ENCODE data around the gene HERPUD2.

DNA sequence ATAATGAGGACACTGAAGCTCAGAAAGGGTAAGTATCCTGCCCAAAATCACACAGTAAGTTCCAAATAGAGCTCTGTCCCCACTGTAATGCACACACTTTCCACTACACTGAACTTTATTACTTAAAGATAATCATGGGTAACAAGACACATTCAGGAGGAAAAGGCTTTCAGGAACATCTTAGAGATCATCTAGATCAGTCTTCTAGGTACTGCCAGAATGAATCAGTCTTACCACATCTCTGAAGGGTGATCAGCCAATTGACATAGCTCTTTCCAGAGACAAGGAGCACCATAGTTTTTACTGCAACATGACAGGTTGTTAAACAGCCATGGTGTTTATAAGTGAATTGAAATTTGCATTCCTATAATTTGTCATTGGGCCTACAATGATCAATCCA lies 5.4 kb upstream of the HERPUD2 start:
- TF ChIP-seq, protein P1, sequence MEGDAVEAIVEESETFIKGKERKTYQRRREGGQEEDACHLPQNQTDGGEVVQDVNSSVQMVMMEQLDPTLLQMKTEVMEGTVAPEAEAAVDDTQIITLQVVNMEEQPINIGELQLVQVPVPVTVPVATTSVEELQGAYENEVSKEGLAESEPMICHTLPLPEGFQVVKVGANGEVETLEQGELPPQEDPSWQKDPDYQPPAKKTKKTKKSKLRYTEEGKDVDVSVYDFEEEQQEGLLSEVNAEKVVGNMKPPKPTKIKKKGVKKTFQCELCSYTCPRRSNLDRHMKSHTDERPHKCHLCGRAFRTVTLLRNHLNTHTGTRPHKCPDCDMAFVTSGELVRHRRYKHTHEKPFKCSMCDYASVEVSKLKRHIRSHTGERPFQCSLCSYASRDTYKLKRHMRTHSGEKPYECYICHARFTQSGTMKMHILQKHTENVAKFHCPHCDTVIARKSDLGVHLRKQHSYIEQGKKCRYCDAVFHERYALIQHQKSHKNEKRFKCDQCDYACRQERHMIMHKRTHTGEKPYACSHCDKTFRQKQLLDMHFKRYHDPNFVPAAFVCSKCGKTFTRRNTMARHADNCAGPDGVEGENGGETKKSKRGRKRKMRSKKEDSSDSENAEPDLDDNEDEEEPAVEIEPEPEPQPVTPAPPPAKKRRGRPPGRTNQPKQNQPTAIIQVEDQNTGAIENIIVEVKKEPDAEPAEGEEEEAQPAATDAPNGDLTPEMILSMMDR (IDR thresholded peaks at IDR 0.05), result no peak
- TF ChIP-seq EZH2 (IDR thresholded peaks at IDR 0.05), result no peak

Data from neural progenitor cell (in vitro differentiated cells).